ENCODE measurements around the gene OR4X1.
"Not testable (repeated sequence)": the region's sequence is repeated elsewhere in the genome, so short reads cannot be mapped to it uniquely, and the experiment has no call there.

The OR4X1 gene, protein sequence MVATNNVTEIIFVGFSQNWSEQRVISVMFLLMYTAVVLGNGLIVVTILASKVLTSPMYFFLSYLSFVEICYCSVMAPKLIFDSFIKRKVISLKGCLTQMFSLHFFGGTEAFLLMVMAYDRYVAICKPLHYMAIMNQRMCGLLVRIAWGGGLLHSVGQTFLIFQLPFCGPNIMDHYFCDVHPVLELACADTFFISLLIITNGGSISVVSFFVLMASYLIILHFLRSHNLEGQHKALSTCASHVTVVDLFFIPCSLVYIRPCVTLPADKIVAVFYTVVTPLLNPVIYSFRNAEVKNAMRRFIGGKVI

DNA sequence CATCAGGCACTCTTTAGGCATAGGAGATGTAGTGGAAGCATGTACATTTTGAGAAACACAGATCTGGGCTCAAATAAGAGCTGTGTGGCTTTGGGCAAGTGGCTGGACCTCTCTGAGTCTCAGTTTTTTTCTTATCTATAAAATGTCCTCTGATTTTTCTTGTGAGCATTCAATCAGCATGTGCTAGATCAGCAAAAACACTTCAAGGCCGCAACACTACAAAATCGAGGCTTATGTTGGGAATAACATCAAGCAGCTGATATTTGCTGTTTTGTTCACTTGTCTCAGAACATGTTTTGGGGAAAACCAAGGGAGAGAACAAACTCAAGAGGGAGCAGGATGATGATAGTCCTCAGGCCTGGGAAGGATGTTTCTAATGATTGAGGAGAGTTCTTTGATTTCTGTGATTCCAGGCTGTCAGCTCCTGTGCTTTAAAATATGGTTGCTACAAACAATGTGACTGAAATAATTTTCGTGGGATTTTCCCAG lies at the start of gene OR4X1:
Gene OR4X1 (plus strand): TSS at position 439 of the 489 bp plus-strand sequence. CDS start 0 bp downstream, at position 439.
- DNase-seq (ENCODE audit: low spot score): no peak

DNA sequence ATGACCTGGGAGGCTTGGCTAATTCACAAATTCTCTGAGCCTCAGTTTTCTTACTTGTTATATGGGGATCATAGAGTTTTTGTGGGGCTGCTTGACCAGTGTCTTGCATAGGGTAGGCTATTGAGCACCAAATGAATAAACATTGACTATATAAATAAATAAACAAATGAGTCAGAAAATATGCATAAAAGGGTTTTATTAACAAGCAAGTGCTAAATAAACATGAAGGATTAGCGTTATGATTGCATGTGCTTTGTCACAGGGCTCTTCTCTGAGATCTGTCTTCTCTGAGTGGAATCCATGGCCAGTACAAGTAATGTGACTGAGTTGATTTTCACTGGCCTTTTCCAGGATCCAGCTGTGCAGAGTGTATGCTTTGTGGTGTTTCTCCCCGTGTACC lies 47.2 kb upstream of the OR4X1 start, which contains the start of gene OR4B1:
Gene OR4B1 (plus strand): TSS at position 301 of the 400 bp plus-strand sequence. CDS start 0 bp downstream, at position 301.
- DNase-seq (ENCODE audit: low spot score): no peak

DNA sequence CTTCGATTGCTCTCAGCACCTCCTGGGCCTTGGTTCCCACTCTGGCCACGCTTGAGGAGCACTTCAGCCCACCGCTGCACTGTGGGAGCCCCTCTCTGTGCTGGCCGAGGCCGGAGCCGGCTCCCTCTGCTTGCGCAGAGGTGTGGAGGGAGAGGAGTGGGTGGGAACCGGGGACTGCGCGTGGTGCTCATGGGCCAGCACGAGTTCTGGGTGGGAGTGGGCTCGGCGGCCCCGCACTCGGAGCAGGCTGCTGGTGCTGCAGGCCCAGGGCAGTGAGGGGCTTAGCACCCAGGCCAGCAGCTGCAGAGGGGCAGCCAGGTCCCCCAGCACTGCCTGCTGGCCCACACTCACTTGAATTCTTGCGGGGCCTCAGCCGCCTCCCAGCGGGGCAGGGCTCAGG lies 34.9 kb upstream of the OR4X1 start:
- no peak for DNase-seq (ENCODE audit: low spot score)

DNA sequence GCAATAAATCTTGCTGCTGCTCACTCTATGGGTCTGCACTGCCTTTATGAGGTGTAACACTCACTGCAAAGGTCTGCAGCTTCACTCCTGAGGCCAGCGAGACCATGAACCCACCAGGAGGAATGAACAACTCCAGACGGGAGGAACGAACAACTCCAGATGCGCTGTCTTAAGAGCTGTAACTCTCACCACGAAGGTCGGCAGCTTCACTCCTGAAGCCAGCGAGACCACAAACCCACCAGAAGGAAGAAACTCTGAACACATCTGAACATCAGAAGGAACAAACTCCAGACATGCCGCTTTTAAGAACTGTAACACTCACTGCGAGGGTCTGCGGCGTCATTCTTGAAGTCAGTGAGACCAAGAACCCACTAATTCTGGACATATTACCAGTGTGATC lies 33.6 kb upstream of the OR4X1 start:
- DNase-seq (ENCODE audit: low spot score): not testable (repeated sequence)

DNA sequence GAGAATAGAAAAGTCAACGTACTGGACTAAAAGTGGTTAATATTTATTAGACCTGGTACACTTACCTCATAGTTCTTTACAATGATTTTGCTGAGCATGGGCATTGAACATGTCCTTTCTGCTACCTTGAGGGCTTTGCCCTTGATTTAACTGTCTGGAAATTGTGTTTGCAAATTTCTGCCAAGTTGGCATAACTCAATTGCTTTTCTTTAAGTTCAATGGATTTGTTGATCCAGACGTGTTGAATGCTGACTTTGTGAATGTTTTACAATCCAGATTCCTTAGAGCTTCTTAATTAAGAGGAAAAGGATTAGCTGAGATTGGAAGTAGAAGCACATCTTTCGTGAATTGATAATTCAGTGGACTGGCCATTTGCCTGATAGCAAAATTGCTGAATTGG lies 25.9 kb upstream of the OR4X1 start:
- DNase-seq (ENCODE audit: low spot score): no peak

DNA sequence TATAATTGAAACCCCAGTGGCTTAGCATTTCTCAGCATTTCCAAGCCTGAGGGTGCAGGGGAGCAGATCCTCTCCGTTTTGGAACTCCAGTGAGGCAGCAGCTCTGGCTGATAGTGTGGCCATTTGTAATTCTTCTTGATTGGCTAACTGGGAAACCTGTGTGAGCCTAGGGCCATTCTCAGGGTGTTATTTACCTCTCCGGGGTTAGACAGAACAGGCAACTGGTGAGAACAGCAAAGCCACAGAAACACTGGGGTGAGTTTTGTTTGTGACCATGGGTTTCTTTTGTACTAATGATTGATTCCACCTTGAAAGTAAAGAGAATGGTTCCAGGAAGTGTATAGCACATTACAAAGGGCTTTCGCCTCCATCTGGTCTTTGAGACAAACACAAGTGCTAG lies 21.2 kb upstream of the OR4X1 start:
- no peak for DNase-seq (ENCODE audit: low spot score)

DNA sequence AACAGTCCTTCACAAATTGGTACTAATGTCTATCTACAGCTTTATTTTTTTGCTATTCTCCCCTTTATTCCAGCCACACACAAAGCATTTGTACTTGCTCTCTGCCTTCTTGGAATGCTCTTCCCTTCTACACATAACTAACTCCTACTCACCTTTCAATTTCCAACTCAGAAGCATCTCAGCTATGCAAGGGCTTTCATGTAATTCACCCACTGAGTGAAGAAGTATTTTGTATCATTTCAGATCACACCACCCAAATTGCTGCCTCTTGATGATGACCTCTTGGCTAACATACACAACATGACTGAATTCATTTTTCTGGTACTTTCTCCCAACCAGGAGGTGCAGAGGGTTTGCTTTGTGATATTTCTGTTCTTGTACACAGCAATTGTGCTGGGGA lies 18.9 kb upstream of the OR4X1 start, which contains the start of gene OR4X2:
Gene OR4X2 (plus strand): TSS at position 301 of the 400 bp plus-strand sequence. CDS start 0 bp downstream, at position 301.
- no peak for DNase-seq (ENCODE audit: low spot score)

DNA sequence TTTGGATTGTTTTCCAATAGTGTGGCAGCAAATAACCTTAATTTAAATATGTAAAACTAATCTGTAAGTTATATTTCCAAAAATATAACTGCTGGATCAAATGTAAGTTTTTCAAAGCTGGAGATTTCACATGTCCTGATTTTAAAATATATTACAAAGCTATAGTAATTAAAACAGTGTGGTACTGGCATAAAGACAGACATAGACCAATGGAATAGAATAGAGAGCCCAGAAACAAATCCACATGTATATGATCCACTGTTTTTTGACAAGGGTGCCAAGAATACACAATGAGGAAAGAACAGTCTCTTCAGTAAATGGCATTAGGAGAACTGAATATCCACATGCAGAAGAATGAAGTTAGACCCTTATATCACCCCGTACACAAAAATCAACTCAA lies 14.8 kb upstream of the OR4X1 start:
- DNase-seq (ENCODE audit: low spot score): no peak

DNA sequence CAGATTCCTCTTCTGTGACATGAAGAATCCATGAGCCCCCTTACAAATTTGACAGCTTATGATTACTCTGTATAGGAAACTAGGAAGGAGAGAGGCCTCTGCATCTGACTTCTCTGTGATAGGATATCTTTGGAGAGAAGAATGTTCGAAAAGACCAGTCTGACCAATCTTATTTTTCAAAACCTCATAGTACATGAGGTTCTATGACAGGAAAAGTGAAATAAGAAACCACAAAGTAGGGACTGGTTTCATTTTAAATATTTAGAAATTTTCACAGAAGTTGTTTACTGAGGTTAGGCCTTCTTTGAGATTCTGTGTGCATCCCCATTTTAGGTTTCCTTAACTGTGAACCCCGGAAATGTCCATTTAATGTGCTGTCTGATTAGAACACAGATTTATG lies 2.1 kb upstream of the OR4X1 start:
- DNase-seq (ENCODE audit: low spot score): no peak

DNA sequence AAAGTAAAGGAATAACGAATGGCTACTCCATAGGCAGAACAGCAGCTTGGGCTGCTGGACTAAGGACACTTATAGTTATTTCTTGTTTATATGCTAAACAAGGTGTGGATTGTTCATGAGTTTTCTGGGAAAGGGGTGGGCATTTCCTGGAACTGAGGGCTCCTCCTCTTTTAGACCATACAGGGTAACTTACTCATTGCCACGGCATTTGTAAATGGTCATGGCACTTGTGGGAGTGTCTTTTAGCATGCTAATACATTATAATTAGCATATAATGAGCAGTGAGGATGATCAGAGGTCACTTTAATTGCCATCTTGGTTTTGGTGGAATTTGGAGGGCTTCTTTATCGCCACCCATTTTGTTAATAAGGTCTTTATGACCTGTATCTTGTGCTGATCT lies 7.0 kb downstream of the OR4X1 start:
- no peak for DNase-seq (ENCODE audit: low spot score)

DNA sequence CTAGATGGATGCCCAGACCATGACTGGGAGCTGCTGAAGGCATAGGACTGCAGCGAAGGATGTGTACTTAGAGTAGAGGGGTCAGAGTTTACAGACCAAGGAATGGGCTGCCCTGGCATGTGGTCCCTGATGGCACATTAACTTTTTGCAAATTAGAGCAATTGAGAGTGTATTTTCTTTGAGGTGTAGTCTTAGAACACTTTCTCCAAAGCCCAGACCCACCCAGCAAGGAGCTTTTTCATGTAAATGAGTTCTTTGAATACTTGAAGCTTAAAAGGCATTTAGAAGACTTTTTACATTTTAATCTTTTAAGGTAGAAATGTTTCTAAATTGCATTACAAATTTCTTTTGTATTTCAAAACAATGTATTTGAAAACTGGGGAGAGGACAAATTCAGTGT lies 8.9 kb downstream of the OR4X1 start:
- no peak for DNase-seq (ENCODE audit: low spot score)

DNA sequence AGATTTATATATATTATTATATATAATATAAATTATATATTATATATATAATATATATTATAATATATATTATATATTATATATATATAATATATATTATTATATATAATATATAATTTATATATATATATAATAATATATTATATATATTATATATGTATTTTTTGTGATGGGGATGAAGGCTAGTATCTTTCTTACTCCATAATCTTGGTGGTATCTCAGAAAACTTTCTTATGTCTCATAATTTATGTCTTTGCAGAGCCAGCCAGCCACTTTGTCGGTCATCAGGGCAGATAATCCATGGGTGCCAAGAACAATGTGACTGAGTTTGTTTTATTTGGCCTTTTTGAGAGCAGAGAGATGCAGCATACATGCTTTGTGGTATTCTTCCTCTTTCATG lies 42.3 kb downstream of the OR4X1 start, which contains the start of gene OR4S1:
Gene OR4S1 (plus strand): TSS at position 301 of the 400 bp plus-strand sequence. CDS start 0 bp downstream, at position 301.
- no peak for DNase-seq (ENCODE audit: low spot score)

DNA sequence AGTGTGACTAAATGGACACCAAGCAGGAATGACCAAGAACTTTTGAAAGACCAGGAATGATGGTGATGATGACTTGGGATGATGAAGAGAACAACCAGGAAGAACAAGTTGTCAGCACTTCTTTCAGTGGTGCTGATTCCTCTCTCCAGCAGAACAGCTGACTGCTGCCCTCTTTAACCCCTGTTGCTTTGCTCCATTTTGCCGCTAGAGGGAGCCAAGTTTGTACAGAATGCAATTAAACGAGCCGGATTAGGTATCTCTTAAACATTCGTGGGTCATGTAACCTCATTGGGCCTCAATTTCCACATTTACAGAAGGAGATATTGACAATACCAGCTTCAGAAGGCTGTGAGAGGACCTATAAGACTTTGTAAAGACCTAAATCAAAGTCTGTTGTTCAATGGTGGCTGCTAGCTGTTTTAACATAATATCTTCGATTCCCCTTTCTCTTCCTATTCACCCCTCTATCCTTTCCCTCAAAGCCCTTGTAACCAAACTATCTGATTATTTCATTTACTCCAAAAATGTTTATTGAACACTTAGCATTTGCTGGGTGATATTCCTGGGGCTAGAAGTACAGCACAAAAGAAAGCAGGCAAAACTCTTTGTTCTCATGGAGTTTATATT lies 44.2 kb downstream of the OR4X1 start:
- DNase-seq (ENCODE audit: low spot score): peak; percentile 34

DNA sequence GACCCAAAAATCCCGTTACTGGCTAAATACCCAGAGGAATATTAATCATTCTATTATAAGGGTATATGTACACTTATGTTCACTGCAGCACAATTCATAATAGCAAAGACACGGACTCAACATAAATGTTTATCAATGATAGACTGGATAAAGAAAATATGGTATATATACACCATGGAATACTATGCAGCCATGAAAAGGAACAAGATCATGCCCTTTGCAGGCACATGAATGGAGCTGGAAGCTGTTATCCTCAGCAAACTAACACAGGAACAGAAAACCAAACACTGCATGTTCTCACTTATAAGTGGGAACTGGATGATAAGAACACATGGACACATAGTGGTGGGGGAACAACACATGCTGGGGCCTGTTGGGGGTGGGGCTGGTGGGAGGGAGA lies 49.9 kb downstream of the OR4X1 start:
- DNase-seq (ENCODE audit: low spot score): not testable (repeated sequence)
